HUDEP-2 (cell line): ENCODE data around the gene GSTM1.

Source experiments
- DNase-seq, 76 experiments: peaks; one replicate each; lab custom pipeline; 2025; ENCODE audit not compliant: unreplicated experiment in 76 of 76; lab: John Stamatoyannopoulos, UW

Gene GSTM1

DNA sequence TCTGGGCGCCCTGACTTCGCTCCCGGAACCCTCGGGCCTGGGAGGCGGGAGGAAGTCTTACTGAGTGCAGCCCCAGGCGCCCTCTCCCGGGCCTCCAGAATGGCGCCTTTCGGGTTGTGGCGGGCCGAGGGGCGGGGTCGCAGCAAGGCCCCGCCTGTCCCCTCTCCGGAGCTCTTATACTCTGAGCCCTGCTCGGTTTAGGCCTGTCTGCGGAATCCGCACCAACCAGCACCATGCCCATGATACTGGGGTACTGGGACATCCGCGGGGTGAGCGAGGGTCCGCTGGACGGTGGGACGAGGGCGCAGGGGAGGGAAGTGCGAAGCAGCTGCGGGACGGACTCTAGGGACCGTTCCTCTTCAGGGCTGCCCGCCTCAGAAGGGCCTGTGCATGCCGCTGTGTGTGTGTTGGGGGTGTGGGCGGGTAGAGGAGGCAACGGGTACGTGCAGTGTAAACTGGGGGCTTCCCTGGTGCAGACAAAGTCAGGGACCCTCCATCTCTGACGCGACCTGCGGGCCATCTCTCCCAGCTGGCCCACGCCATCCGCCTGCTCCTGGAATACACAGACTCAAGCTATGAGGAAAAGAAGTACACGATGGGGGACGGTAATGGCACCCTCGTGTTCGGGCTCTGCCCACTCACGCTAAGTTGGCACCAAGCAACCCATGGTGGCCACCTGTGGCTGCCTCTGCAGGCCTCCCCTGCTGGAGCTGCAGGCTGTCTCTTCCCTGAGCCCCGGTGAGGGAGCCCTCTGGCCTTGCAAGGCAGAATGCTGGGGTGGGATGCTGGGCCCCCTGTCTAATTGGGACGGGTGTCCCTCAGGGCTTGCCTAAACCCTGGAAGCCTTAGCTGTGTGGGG is at the start of gene GSTM1:
TSS of gene GSTM1 (plus strand) at position 177 of the 859 bp plus-strand sequence. CDS start at position 234, 57 bp downstream.
- no peak for DNase-seq

DNA sequence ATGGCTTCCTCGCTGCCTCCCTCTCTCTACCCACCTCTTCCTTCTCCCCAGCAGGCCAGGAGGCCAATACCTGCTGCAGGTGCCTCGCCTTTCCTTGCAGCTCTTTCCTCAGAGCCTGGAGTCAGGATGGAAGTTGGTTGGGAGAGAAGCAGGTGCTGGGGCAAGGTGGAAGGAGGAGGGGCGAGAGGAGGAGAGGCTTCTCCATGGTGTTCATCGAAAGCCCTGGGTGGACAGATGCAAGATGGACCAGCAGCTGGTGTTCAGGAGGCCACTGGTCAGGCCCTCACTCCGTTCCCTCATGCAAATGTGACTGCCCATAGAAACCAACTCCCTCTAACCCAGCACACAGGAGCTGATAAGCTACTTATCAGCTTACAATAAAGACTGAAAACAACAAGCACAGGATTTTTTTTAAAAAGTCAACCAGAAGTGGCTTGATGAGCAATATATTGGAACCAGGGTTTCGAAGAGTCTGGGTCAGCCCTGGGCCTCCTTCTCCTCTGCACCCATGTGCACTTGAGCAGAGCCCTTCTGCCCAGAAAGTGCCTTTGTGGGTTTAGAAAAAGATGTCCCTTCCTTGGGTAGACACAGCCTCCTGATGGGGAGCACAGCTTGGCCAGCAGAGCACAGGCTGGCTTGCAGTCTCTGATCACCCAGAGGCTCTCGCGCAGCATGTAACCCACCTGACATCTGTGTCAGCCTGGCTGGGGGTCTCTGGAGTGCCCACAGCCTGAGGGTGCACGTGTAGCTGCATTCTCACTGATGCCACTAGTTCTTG is 48.4 kb upstream of the GSTM1 start:
- DNase-seq, result peak in 10 of 76 experiments; percentile 16 to 47 (median 25)

DNA sequence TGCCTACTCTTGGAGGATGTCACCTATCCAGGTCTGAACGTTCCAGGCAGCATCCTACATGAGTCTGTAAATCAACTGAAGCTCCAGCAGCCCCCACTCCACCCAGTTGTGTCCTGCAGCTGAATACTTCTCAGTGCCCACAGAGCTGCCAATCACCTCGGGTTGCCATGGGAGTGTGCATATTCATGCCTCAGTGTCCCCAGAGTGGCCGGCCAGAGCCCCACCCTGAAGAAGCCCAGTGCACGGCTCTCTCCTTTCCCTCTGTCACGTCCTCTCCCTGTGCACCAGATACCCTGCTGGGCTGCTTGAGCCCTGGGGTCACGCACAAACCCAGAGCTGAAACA is 47.8 kb upstream of the GSTM1 start:
- DNase-seq, result no peak

DNA sequence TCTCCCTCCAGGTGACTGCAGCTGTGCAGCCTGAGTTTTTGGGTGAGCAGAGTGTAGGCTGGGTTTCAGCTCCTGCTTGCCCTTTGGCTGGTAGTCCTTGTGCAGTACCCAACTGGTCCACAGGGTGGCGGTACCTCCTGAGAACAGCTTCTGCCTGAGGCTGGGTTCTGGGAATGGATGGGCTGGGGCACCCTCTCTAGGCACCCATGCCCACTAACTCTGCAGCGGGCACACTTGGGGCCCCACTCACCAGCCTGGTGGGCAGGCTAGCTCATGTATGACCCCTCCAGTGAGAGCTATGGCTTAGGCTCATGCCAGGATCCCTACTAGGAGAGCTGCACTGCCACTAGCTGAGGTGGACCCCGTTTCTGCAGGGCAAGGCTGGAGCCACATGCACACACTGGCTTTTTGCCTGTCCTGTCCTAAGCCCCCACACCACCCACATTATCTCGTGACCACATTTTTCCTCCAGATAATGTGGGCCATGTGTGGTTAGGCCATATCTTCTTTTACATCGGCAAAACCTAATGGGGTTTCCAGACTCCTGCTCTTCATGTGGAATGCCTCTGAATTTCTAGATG is 47.2 kb upstream of the GSTM1 start:
- peak in 75 of 76 experiments; percentile 32 to 96 (median 82) for DNase-seq

DNA sequence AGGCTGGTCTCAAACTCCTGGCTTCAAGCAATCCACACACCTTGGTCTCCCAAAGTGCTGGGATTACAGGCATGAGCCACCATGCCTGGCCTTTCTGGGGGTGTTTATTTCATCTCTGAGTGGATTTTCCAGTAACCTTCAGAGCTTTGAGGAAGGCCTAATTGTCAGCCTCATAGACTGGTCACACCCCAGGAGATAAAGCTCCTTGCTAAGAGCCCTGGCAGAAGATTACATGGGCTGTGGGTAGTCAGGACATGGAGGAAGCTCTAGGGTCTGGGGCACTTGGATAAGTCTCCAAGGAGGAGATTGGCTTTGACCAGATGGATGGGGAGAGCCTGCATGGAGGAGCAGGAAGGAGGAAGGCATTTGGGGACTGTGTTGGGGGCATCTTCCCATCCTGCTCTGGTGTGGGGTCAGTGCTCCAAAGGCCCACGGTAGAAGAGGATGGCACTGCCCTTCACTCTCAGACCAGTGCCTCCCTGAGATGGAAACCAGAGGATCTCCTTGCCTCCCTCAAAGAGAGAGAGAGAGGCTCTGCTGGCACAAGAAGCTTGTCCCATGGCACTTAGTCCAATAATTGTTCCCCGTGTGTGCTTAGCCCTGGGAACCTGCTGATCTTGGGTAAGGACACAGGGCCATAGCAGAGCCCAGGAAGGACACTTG is 46.4 kb upstream of the GSTM1 start:
- peak in 13 of 76 experiments; percentile 11 to 52 (median 30) for DNase-seq

DNA sequence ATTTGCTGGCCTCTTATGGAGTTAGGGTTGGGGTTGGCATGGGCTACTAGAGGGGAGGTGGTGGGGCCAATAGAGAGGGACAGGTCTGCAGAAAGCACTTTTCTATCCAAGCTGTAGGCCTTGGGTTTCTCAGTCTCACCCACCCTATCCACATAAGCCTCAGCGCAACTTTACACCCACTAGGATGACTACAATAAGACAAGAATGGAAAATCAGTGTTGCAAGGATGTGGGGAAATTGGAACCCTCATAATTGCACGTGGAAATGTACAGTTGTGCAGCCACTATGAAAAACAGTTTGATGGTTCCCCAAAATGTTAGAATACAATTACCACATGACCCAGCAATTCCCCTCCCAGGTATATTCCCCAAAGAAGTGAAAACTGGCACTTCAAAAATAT is 45.8 kb upstream of the GSTM1 start:
- no peak for DNase-seq

DNA sequence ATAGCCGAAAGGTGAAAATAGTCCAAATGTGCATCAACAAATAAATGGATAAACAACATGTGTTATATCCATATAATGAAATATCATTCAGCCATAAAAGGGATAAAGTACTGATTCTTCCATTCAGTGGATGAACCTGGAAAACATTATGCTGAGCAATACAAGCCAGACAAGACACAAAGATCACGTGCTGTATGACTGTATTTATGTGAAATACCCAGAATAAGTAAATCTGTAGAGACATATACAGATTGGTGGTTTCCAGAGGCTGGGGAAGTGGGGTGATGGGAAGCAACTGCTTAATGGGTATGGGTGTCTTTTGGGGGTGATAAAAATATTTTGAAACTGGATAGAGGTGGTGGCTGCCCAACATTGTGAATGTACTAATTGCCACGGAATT is 45.0 kb upstream of the GSTM1 start:
- DNase-seq, result no peak

DNA sequence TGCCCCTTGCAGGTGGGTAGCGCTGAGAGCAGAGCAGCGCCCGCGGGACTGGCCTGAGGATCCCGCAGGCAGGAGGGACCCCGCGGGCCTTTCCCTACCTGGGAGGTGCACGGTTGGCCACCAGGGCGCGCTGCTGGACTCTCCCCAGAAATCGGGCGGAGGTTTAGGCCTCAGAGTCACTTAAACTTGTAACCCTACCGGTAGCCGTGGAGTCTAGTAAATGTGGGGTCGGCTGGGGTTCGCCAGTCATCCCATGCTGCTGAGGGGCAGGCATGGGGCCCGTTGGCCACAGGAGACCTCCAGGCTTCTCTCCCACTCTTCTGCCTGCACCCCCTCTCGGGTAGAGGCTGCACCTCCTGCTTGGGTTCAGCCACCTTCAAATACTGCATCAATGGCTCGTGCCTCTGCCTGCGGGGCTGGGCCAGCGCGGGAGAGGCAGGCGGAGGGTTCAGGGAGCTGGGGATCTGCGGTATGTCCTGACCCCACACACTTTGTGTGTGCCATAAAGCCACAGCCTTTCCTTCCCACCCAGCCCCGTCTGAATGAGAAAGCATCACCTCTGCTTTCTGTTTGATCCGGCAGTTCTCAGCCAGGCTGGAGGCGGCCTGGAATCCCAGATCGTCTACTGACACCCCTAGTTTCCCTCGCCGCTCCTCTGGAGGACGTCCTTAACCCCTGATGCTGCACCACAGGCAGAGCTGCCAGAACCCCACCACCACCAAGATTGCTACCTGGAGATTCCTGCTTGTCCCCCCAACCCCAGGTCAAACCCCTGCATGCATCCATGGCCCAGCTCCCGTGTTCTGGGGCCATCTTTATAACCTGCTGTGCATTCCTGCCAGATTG is 44.0 kb upstream of the GSTM1 start:
- peak in 70 of 76 experiments; percentile 27 to 85 (median 68) for DNase-seq

DNA sequence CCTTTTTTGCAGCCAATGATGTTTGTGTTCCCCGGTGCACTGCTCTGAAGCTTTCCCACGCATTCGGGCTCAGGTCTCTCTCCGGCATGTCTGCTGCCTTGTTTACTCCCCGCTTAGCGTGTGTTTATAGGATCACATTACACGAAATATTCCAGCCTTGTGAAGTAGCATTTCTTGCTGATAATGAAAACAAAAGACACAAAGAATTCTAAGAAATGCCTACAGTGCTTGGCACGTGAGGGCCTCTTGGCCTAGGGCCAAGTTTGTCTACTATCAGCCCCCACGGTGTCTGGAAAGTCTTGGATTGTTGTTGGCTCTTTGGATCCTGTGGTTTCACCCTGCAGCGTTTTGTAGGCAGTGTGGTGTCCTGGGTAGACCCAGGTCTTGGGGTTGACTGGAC is 42.9 kb upstream of the GSTM1 start:
- DNase-seq, result no peak

DNA sequence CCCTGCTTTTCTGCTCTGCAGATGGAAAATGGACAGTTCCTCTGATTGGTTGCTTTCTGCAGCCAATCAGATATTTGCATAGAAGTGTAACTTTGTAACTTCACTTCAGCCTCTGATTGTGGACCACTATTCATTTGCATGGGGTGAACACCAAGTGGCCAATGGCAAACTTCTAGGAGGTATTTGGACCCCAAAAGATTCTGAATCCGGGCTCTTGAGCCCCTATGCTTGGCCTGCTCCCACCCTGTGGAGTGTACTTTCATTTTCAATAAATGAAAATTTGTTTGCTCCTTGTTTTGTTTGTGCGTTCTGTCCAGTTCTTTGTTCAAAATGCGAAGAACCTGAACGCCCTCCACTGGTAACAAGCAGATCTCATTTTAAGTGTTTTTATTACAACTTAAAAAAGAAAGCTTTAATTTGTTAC is 38.1 kb upstream of the GSTM1 start:
- DNase-seq, result peak in 1 of 76 experiments; percentile 12

DNA sequence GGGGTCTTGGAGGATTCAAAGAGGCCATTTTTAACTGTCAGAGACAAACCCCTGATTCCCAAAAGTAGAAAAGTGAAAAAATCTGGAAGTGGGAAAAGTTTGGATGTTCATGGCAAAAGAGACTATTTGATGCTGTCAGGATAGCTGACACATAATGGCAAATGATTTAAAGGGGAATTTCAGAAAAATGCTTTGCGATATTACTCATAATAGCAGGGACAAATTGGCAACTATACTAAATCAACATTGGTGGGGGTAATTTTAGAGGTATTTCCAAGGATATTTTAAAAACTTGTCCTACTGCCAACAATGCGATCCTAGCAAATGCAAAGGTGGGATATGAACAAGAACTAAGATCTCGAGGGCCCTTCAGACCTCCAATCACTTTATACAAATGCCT is 37.0 kb upstream of the GSTM1 start:
- DNase-seq, result no peak

DNA sequence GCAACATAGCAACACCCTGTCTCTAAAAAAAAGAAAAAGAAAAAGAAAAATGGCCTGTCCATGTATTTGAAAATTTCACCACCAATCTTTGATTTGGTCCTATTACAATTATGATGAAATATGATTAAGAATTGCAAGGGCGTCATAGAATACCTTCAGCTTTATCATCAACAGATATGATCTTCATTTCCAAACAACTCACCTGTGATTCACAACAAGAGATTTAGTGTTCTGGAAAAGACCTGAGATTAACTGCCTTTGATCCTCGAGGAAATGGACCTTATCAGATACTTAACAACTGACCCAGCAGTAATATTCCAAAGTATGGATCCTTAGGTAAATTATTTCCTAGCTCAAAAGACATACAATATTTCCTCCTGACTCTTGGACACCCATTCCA is 35.2 kb upstream of the GSTM1 start:
- no peak for DNase-seq

DNA sequence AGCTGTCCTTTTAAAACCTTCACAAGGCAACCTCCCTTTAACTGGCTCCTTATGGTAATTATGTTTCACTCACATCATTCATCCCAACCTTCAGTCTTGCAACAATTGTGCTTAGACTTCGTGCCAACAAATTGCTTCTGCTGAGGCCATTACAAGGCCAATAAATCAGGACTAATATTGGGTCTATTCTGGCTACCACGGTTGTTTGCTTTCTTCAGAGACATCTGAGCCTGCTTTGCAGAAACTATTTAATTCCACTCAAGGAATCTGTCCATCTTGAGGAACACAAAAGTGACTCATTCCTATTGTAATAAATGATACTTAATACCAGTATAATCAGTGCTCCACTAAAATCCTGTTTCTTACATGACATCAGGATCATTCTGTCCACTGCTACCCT is 34.3 kb upstream of the GSTM1 start:
- no peak for DNase-seq

DNA sequence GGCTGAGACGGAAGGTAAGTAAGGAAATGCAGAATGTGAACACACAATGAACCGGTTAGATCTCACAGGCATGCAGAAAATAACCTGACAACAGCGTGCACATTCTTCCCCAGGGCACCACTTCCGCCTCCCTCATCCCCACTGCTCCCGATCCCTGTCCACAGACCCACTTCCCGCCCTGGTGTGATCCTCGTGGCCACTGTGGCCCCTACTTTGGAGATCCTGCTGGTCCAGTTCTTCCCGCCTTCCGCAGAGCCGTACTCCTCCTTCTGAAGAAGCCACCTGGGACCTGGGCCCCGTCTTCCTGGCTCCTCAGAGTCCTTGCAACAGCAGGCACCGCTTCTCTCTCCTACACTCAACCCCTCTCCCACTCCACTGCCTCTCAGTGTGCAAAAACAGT is 33.1 kb upstream of the GSTM1 start:
- no peak for DNase-seq

DNA sequence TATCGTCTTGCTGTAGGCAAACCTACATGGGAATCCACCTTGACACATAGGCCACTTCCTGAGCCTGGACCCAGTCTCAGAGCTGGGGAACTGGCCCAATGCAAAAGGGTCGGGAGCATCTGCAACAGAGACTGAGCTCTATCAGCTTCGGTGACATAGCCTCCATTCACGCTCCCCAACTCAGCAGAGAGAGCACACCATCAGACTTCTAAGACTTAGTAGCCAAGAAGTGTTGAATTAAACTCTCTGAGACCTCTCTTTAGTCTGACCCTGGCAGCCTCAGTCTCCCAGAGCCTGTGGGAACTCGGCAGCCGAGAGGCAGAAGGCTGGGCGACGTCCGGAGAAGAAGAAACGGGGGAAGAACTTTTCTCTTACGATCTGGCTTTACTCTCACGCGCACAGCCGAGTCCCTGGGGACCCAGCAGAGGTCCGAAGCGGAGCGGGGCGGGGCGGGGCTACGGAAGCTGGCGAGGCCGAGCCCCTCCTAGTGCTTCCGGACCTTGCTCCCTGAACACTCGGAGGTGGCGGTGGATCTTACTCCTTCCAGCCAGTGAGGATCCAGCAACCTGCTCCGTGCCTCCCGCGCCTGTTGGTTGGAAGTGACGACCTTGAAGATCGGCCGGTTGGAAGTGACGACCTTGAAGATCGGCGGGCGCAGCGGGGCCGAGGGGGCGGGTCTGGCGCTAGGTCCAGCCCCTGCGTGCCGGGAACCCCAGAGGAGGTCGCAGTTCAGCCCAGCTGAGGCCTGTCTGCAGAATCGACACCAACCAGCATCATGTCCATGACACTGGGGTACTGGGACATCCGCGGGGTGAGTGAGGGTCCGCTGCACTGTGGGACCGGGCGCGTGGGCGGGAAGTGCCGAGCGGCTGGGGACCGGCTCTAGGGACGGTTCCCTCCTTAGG is 31.8 kb upstream of the GSTM1 start, which contains the start of gene GSTM4:
TSS of gene GSTM4 (plus strand) at position 485 of the 905 bp plus-strand sequence. CDS start at position 776, 291 bp downstream.
- DNase-seq, result peak in 59 of 76 experiments; percentile 12 to 78 (median 48)

DNA sequence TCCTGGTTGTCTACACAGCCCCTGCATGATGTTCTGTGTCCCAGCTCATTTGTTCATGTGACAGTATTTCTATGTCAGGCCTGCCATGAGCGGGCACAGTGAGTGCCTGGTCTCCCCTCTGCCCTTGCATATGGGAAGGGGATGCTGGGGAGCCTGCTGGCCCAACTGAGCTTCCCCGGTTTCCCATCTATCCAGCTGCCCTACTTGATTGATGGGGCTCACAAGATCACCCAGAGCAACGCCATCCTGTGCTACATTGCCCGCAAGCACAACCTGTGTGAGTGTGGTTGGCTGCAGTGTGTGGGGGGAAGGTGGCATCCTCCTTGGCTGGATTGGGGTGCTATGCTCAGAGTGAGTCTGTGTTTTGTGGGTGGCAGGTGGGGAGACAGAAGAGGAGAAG is 30.2 kb upstream of the GSTM1 start:
- no peak for DNase-seq

DNA sequence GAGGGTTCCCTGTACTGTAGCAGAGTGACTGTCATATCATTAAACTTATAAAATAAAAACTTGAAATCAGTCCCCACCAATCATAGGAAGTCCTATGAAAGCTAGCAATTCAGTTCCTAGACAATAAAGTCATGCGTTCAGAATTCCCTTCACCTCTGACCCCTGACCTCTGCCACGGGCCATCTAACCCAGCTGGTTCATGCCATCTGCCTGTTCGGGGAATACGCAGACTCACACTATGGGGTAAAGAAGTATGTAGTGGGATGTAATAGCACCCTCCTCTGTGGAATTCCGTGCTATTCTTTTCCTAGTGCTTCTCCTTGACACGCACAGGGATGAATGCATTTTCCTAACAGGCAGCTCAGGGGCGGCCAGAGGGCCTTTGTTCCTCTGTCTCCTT is 29.6 kb upstream of the GSTM1 start:
- DNase-seq, result no peak

DNA sequence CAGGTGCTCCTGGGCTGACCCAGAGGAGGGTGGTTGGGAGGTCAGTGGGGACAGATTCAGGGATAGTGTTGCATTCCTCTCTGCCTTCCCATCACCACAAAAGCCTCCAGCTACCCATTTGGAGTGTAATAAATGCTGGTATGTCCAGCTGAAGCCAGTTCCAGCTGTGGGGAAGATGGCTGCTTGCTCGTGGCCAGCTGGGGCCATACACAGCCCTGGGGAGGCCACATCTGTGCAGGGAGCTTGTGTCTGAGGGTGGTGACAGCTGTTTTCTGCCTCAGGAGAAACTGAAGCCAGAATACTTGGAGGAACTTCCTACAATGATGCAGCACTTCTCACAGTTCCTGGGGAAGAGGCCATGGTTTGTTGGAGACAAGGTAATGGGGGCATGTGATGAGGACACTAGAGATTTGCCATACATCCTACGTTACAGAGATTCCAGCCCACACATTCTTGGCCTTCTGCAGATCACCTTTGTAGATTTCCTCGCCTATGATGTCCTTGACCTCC is 29.0 kb upstream of the GSTM1 start:
- DNase-seq, result no peak

DNA sequence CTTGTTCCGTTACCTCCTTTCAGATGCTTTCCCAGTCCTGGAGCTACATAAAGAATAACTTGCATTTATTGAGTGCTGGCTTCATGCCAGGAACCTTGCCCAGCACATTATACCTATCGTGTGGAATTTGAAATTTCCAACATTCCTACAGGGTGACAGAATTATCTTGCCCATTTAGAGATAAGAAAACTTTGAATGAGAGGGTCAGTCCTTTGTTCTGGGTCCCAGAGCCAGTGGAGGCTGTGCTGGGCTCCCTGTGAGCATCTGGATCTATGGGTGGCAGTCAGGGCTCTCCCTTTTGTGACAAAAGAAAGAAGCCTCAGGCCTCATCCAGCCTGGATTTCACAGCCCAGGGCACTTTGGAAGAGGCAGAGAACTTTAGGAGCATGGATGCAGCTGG is 28.5 kb upstream of the GSTM1 start:
- no peak for DNase-seq
